ENCODE data around the gene CTPS1. TPM values are rescaled to one million over a fixed set of nuclear protein-coding genes. Genes with fewer than 3 reads are reported as not detected.

The CTPS1 gene
- total RNA-seq, 1 experiment from 2014 or later = 85.9 TPM

- no peak for TF ChIP-seq CTCF (IDR thresholded peaks at IDR 0.05; ENCODE audit: unreplicated experiment)
- Mint-ChIP-seq H3K36me3 (ENCODE audit: insufficient read depth, unreplicated experiment) (peaks cover 14% of the 10 kb centered on the region), H3K27me3 (ENCODE audit: unreplicated experiment) (no peaks in the 10 kb centered on the region), H3K9me3 (ENCODE audit: low read depth, unreplicated experiment) (no peaks in the 10 kb centered on the region), H3K4me3 (ENCODE audit: low read depth, unreplicated experiment) (peak overlapping the region; percentile 13), H3K4me1 (ENCODE audit: low read depth, unreplicated experiment) (peaks cover 45% of the 10 kb centered on the region), H3K27ac (ENCODE audit: unreplicated experiment) (peak overlapping the region; percentile 86)
- peak; percentile 40 for DNase-seq
- intact Hi-C loops (cut with micrococcal nuclease; ENCODE audit: unreplicated experiment) = no loop called here
- CTCF ChIA-PET = interaction anchor here (0.8 to 1.9 kb wide), 4 partner anchors 27 to 83 kb away, joined by 3 to 14 read pairs (median 4); partner anchors contain the start of gene CITED4
- BruUV-seq (replicated peaks) = no TSS peak
These were observed 34.6 kb upstream of the CTPS1 start for GRCh38 chr1:40944841-40945430.

- intact Hi-C loops (cut with micrococcal nuclease; ENCODE audit: unreplicated experiment) = no loop called here
- Mint-ChIP-seq H3K4me3 (ENCODE audit: low read depth, unreplicated experiment) (no peak overlapping the region), H3K27me3 (ENCODE audit: unreplicated experiment) (no peaks in the 10 kb centered on the region), H3K4me1 (ENCODE audit: low read depth, unreplicated experiment) (peaks cover 43% of the 10 kb centered on the region), H3K9me3 (ENCODE audit: low read depth, unreplicated experiment) (no peaks in the 10 kb centered on the region), H3K36me3 (ENCODE audit: insufficient read depth, unreplicated experiment) (peaks cover 8% of the 10 kb centered on the region), H3K27ac (ENCODE audit: unreplicated experiment) (peak overlapping the region; percentile 86)
- BruUV-seq (replicated peaks) = no TSS peak
- CTCF ChIA-PET = interaction anchor here (1.3 to 1.9 kb wide), 3 partner anchors 27 to 84 kb away, joined by 3 to 14 read pairs (median 4); partner anchors contain the start of gene CITED4
- no peak for TF ChIP-seq CTCF (IDR thresholded peaks at IDR 0.05; ENCODE audit: unreplicated experiment)
- no peak for DNase-seq
These were observed 34.0 kb upstream of the CTPS1 start for GRCh38 chr1:40945491-40945973.

- Mint-ChIP-seq H3K9me3 (ENCODE audit: low read depth, unreplicated experiment) (no peaks in the 10 kb centered on the region), H3K27me3 (ENCODE audit: unreplicated experiment) (no peaks in the 10 kb centered on the region), H3K36me3 (ENCODE audit: insufficient read depth, unreplicated experiment) (peaks cover 8% of the 10 kb centered on the region), H3K4me3 (ENCODE audit: low read depth, unreplicated experiment) (peak overlapping the region; percentile 2), H3K4me1 (ENCODE audit: low read depth, unreplicated experiment) (peaks cover 46% of the 10 kb centered on the region), H3K27ac (ENCODE audit: unreplicated experiment) (peak overlapping the region; percentile 75)
- no TSS peak for BruUV-seq (replicated peaks)
- intact Hi-C loops (cut with micrococcal nuclease; ENCODE audit: unreplicated experiment) = loop anchor here (1.0 to 2.0 kb wide), 3 partner anchors 30 to 87 kb away; partner anchors contain the start of gene CITED4
- peak; percentile 91 for DNase-seq
- CTCF ChIA-PET = interaction anchor here (0.5 to 5.0 kb wide), 24 partner anchors 9 to 192 kb away, joined by 3 to 82 read pairs (median 5); partner anchors contain the start of gene CITED4
- peak; percentile 78 for TF ChIP-seq CTCF (IDR thresholded peaks at IDR 0.05; ENCODE audit: unreplicated experiment)
These were observed 30.6 kb upstream of the CTPS1 start for GRCh38 chr1:40948741-40949443.

DNA sequence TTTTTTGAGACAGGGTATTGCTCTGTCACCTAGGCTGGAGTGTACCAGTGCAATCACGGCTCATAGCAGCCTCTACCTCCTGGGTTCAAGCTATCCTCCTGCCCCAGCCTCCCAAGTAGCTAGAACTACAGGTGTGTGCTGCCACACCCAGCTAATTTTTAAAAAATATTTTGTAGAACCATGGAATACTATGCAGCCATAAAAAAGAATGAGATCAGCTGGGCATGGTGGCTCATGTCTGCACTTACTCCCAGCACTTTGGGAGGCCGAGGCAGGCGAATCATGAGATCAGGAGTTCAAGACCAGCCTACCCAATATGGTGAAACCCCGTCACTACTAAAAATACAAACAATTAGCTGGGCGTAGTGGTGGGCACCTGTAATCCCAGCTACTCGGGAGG is 29.9 kb upstream of the CTPS1 start:
- Mint-ChIP-seq H3K9me3 (ENCODE audit: low read depth, unreplicated experiment) (no peaks in the 10 kb centered on the region), H3K36me3 (ENCODE audit: insufficient read depth, unreplicated experiment) (peaks cover 8% of the 10 kb centered on the region), H3K27me3 (ENCODE audit: unreplicated experiment) (no peaks in the 10 kb centered on the region), H3K27ac (ENCODE audit: unreplicated experiment) (no peak overlapping the region), H3K4me3 (ENCODE audit: low read depth, unreplicated experiment) (no peak overlapping the region), H3K4me1 (ENCODE audit: low read depth, unreplicated experiment) (peaks cover 46% of the 10 kb centered on the region)
- CTCF ChIA-PET = interaction anchor here (0.7 to 5.0 kb wide), 15 partner anchors 10 to 100 kb away, joined by 3 to 82 read pairs (median 6); partner anchors contain the start of gene CITED4
- no TSS peak for BruUV-seq (replicated peaks)
- DNase-seq = no peak
- intact Hi-C loops (cut with micrococcal nuclease; ENCODE audit: unreplicated experiment) = loop anchor here (1.0 to 2.0 kb wide), 2 partner anchors 31 to 87 kb away; partner anchors contain the start of gene CITED4
- no peak for TF ChIP-seq CTCF (IDR thresholded peaks at IDR 0.05; ENCODE audit: unreplicated experiment)

Measured in Calu3 (cell line).